Measurements from ENCODE around the gene IL5RA. TPM values are rescaled to one million over a fixed set of nuclear protein-coding genes. Genes with fewer than 3 reads are reported as not detected.

IL5RA gene
- total RNA-seq, 1 donor from 2014 or later = not detected

DNA sequence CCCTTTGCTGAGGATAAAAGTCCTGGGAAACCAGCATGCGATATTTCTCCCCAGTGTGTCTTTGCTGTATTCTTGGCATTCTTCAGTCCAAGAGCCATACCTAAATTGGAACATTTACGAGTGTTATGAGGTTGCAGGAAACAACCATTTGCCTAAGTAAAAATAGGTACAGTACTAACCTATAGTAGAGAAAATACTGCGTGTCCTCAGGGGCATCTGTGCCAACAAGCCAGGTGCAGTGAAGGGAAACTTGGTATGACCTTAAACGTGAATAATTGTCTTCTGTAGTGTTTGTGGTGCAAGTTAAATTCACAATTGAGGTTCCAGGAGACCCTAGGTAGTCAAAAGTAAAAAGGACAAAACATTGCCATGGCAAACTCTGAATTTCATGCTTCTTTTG is 12.2 kb downstream of the IL5RA start:
- H3K4me1 ChIP-seq = no peaks in the 10 kb centered on the region
- intact Hi-C loops (cut with micrococcal nuclease) = no loop called here
- no peak for DNase-seq
- no peak overlapping the region for H3K27ac ChIP-seq (replicated peaks)
- H3K27me3 ChIP-seq (ENCODE audit: low read depth) = peaks cover 13% of the 10 kb centered on the region
- H3K4me3 ChIP-seq = no peak overlapping the region
- H3K36me3 ChIP-seq = no peaks in the 10 kb centered on the region
- H3K9me3 ChIP-seq (replicated peaks) = no peaks in the 10 kb centered on the region
- TF ChIP-seq CTCF (IDR thresholded peaks at IDR 0.05; ENCODE audit: borderline replicate concordance) = no peak

DNA sequence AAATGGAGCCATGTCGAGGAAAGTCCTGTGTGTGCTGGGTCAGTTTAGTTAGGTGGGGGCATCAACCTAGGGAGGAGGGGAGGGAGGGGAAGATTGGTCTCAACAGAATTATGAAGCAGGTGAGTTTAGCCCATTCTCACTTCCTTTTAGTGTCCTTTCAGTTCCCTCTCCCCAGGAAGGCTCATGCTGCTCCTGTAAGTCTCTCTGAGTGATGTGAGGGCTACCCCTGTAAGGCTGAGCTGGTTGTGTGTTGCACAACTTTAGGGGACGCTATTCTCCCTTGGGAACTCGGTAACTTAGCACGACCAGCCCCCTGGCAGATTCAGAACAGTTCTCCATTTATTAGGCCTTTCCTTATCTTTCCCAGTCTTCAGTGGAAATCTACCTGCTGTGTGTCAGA is 21.2 kb downstream of the IL5RA start:
- Histone ChIP-seq H3K36me3 (no peaks in the 10 kb centered on the region), H3K4me3 (no peak overlapping the region), H3K27ac (replicated peaks) (no peak overlapping the region), H3K4me1 (peaks cover 3% of the 10 kb centered on the region), H3K9me3 (replicated peaks) (no peaks in the 10 kb centered on the region), H3K27me3 (ENCODE audit: low read depth) (no peaks in the 10 kb centered on the region)
- TF ChIP-seq CTCF (IDR thresholded peaks at IDR 0.05; ENCODE audit: borderline replicate concordance) = no peak
- intact Hi-C loops (cut with micrococcal nuclease) = no loop called here
- no peak for DNase-seq

GRCh38 chr3:3087716-3088465 is 22.3 kb downstream of the IL5RA start:
- Histone ChIP-seq H3K4me3 (no peak overlapping the region), H3K4me1 (peaks cover 3% of the 10 kb centered on the region), H3K9me3 (replicated peaks) (no peaks in the 10 kb centered on the region), H3K27me3 (ENCODE audit: low read depth) (no peaks in the 10 kb centered on the region), H3K27ac (replicated peaks) (no peak overlapping the region), H3K36me3 (no peaks in the 10 kb centered on the region)
- DNase-seq = no peak
- TF ChIP-seq CTCF (IDR thresholded peaks at IDR 0.05; ENCODE audit: borderline replicate concordance) = no peak
- intact Hi-C loops (cut with micrococcal nuclease) = no loop called here

DNA sequence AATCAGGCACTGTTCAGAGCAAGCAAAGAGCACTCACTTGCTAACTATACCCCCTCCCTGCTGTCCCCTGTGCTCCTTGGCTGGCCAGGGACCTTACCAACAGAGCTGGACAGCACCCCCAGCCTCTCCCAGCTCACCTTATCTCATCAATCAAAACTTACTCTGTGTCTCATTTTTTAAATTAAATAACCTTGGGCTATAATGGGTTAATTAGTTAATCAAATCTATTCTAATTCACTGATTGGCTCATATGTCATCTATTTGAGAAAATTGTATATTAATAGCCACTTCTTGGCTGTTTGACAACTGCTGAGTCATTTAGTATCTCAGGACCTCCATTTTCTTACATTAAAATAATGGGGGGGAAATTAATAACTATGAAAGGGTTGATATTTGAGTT is 22.9 kb downstream of the IL5RA start:
- Histone ChIP-seq H3K9me3 (replicated peaks) (no peaks in the 10 kb centered on the region), H3K4me3 (no peak overlapping the region), H3K27me3 (ENCODE audit: low read depth) (peaks cover 3% of the 10 kb centered on the region), H3K36me3 (no peaks in the 10 kb centered on the region), H3K27ac (replicated peaks) (no peak overlapping the region), H3K4me1 (peaks cover 3% of the 10 kb centered on the region)
- intact Hi-C loops (cut with micrococcal nuclease) = no loop called here
- TF ChIP-seq CTCF (IDR thresholded peaks at IDR 0.05; ENCODE audit: borderline replicate concordance) = no peak
- DNase-seq = no peak

DNA sequence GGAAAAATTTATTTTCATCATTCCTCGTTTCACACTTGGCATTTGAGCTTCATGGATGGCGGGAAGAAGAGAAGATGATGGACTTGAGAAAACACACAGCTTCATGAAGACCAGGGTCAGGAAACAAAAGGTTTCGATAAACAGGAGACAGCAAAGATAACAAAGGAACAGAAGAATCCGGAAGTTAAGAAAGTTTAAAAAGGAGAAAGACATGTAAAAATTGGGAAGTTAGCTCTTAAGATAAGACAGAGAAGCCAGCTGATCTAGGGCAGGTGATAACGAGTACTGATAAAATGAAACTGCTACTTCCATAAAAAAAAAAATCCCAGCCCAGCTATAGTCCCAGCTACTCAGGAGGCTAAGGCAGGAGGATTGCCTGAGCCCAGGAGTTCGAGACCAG is 23.9 kb downstream of the IL5RA start:
- H3K27ac ChIP-seq (replicated peaks) = no peak overlapping the region
- peaks cover 13% of the 10 kb centered on the region for H3K27me3 ChIP-seq (ENCODE audit: low read depth)
- intact Hi-C loops (cut with micrococcal nuclease) = no loop called here
- no peaks in the 10 kb centered on the region for H3K36me3 ChIP-seq
- DNase-seq = no peak
- no peaks in the 10 kb centered on the region for H3K9me3 ChIP-seq (replicated peaks)
- H3K4me1 ChIP-seq = peaks cover 3% of the 10 kb centered on the region
- no peak for TF ChIP-seq CTCF (IDR thresholded peaks at IDR 0.05; ENCODE audit: borderline replicate concordance)
- H3K4me3 ChIP-seq = no peak overlapping the region

All from left ventricle myocardium inferior (tissue), 1 donor.